Sigmoid colon (tissue), 4 donors: ENCODE results near the gene MTF2.

Experiments used
- POLR2A ChIP-seq, 2 donors: fragments of 450-650 bp; IDR thresholded peaks; one replicate each; pipeline ENCODE4 v1.6.1; 2016; ENCODE audit warnings: antibody characterized with exemption in 2 of 2, mild to moderate bottlenecking in 2 of 2, moderate library complexity in 2 of 2
- POLR2AphosphoS5 ChIP-seq, 4 donors: sonication (generic); formaldehyde crosslinking; IDR thresholded peaks; one replicate each; pipeline ENCODE4 v1.6.1; 2017; ENCODE audit warnings: antibody characterized with exemption in 4 of 4
- TF ChIP-seq, protein P1 (sequence below), 4 experiments: fragments of 450-650 bp in 3 of 4; fragments of 200-600 bp in 1 of 4; IDR thresholded peaks; one replicate each; pipeline ENCODE4 v1.5.1; 2016 to 2019; ENCODE audit warnings: antibody characterized with exemption in 4 of 4, mild to moderate bottlenecking in 3 of 4, moderate library complexity in 2 of 4

DNA sequence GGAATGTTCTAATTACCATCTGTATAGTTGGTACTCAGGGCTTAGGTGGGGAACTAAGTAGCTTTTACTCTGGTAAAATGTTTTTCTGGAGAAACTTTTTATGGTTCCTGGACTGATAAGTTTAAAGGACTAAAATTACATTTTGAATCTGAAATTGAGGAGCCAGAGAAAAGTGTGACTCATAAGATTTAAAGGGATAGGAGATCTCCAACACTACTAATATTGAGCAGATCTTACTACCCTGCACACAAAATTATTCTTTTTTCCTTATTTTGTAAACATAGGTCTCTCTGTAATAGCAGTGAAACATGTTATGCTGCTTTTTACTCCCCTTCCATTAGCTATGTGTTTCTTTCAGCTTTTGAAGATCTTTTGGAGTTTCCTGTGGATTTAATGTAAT lies 32.5 kb downstream of the MTF2 start:
- TF ChIP-seq, protein P1, sequence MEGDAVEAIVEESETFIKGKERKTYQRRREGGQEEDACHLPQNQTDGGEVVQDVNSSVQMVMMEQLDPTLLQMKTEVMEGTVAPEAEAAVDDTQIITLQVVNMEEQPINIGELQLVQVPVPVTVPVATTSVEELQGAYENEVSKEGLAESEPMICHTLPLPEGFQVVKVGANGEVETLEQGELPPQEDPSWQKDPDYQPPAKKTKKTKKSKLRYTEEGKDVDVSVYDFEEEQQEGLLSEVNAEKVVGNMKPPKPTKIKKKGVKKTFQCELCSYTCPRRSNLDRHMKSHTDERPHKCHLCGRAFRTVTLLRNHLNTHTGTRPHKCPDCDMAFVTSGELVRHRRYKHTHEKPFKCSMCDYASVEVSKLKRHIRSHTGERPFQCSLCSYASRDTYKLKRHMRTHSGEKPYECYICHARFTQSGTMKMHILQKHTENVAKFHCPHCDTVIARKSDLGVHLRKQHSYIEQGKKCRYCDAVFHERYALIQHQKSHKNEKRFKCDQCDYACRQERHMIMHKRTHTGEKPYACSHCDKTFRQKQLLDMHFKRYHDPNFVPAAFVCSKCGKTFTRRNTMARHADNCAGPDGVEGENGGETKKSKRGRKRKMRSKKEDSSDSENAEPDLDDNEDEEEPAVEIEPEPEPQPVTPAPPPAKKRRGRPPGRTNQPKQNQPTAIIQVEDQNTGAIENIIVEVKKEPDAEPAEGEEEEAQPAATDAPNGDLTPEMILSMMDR (IDR thresholded peaks at IDR 0.05): no peak
- TF ChIP-seq POLR2AphosphoS5 (IDR thresholded peaks at IDR 0.05): no peak
- TF ChIP-seq POLR2A (IDR thresholded peaks at IDR 0.05): no peak
